Measurements from ENCODE around the gene FAM181B. TPM values are rescaled to one million over a fixed set of nuclear protein-coding genes. Genes with fewer than 3 reads are reported as not detected.

Gene FAM181B
- total RNA-seq (2014; rRNA removed; shearing (Covaris generic); ENCODE audit: low replicate concordance) = not detected in 2 replicates

GRCh38 chr11:82733444-82734119 is at the start of gene FAM181B:
FAM181B (minus strand) TSS chr11:82733864; CDS start chr11:82733729, 135 bp downstream.
- no peaks in the 10 kb centered on the region for H3K36me3 ChIP-seq (ENCODE audit: insufficient read depth, low read length)
- DNase-seq = no peak
- no peaks in the 10 kb centered on the region for H3K27me3 ChIP-seq (ENCODE audit: low read length)
- H3K9me3 ChIP-seq (ENCODE audit: low read length) = no peaks in the 10 kb centered on the region
- H3K4me2 ChIP-seq (ENCODE audit: low read depth, low read length, poor library complexity, severe bottlenecking) = no peak within 1 kb of the TSS
- H3K9me2 ChIP-seq (replicated peaks; ENCODE audit: insufficient read depth, low read length) = no peaks in the 10 kb centered on the region
- no peak within 1 kb of the TSS for H3K27ac ChIP-seq (ENCODE audit: low read length)
- H3K9ac ChIP-seq (ENCODE audit: low read length) = no peak within 1 kb of the TSS
- H3K4me1 ChIP-seq (ENCODE audit: low read length) = no peaks in the 10 kb centered on the region
- no peak within 1 kb of the TSS for H3K4me3 ChIP-seq (ENCODE audit: low read length)
- H2AFZ ChIP-seq (ENCODE audit: low read length) = no peak within 1 kb of the TSS
- no peaks in the 10 kb centered on the region for H3K79me2 ChIP-seq (ENCODE audit: low read length)
- no peaks in the 10 kb centered on the region for H4K20me1 ChIP-seq (ENCODE audit: insufficient read depth, low read depth, low read length)

- H2AFZ ChIP-seq (ENCODE audit: low read length) = no peak overlapping the region
- no peak for DNase-seq
- no peak overlapping the region for H3K9ac ChIP-seq (ENCODE audit: low read length)
- no peaks in the 10 kb centered on the region for H3K27me3 ChIP-seq (ENCODE audit: low read length)
- H3K4me2 ChIP-seq (ENCODE audit: low read depth, low read length, poor library complexity, severe bottlenecking) = no peak overlapping the region
- no peaks in the 10 kb centered on the region for H3K79me2 ChIP-seq (ENCODE audit: low read length)
- no peaks in the 10 kb centered on the region for H4K20me1 ChIP-seq (ENCODE audit: insufficient read depth, low read depth, low read length)
- H3K27ac ChIP-seq (ENCODE audit: low read length) = no peak overlapping the region
- no peak overlapping the region for H3K4me3 ChIP-seq (ENCODE audit: low read length)
- H3K36me3 ChIP-seq (ENCODE audit: insufficient read depth, low read length) = no peaks in the 10 kb centered on the region
- H3K4me1 ChIP-seq (ENCODE audit: low read length) = no peaks in the 10 kb centered on the region
- H3K9me2 ChIP-seq (replicated peaks; ENCODE audit: insufficient read depth, low read length) = no peaks in the 10 kb centered on the region
- H3K9me3 ChIP-seq (ENCODE audit: low read length) = no peaks in the 10 kb centered on the region
Measured at GRCh38 chr11:82782825-82783374, 49.2 kb upstream of the FAM181B start.

GRCh38 chr11:82778776-82779175 is 45.1 kb upstream of the FAM181B start:
- Histone ChIP-seq H3K79me2 (ENCODE audit: low read length) (no peaks in the 10 kb centered on the region), H3K4me1 (ENCODE audit: low read length) (peaks cover 4% of the 10 kb centered on the region; the same call in 1 of the 2 replicates), H3K27me3 (ENCODE audit: low read length) (no peaks in the 10 kb centered on the region; the same call in 1 of the 2 replicates), H3K9ac (ENCODE audit: low read length) (no peak overlapping the region), H3K36me3 (ENCODE audit: insufficient read depth, low read length) (no peaks in the 10 kb centered on the region), H3K9me2 (replicated peaks; ENCODE audit: insufficient read depth, low read length) (no peaks in the 10 kb centered on the region), H3K9me3 (ENCODE audit: low read length) (no peaks in the 10 kb centered on the region), H3K4me2 (ENCODE audit: low read depth, low read length, poor library complexity, severe bottlenecking) (no peak overlapping the region), H3K27ac (ENCODE audit: low read length) (no peak overlapping the region), H2AFZ (ENCODE audit: low read length) (no peak overlapping the region), H4K20me1 (ENCODE audit: insufficient read depth, low read depth, low read length) (no peaks in the 10 kb centered on the region), H3K4me3 (ENCODE audit: low read length) (no peak overlapping the region)
- no peak for DNase-seq

GRCh38 chr11:82776377-82776776 is 42.7 kb upstream of the FAM181B start:
- H3K4me3 ChIP-seq (ENCODE audit: low read length) = no peak overlapping the region
- H3K79me2 ChIP-seq (ENCODE audit: low read length) = no peaks in the 10 kb centered on the region
- DNase-seq = no peak
- H3K27ac ChIP-seq (ENCODE audit: low read length) = no peak overlapping the region
- H3K27me3 ChIP-seq (ENCODE audit: low read length) = no peaks in the 10 kb centered on the region; the same call in 1 of the 2 replicates
- peaks cover 4% of the 10 kb centered on the region; the same call in 1 of the 2 replicates for H3K4me1 ChIP-seq (ENCODE audit: low read length)
- H3K36me3 ChIP-seq (ENCODE audit: insufficient read depth, low read length) = no peaks in the 10 kb centered on the region
- H3K9ac ChIP-seq (ENCODE audit: low read length) = no peak overlapping the region
- H4K20me1 ChIP-seq (ENCODE audit: insufficient read depth, low read depth, low read length) = no peaks in the 10 kb centered on the region
- H3K9me2 ChIP-seq (replicated peaks; ENCODE audit: insufficient read depth, low read length) = no peaks in the 10 kb centered on the region
- no peaks in the 10 kb centered on the region for H3K9me3 ChIP-seq (ENCODE audit: low read length)
- no peak overlapping the region for H2AFZ ChIP-seq (ENCODE audit: low read length)
- H3K4me2 ChIP-seq (ENCODE audit: low read depth, low read length, poor library complexity, severe bottlenecking) = no peak overlapping the region

- peak; percentile 88 for DNase-seq
- H4K20me1 ChIP-seq (ENCODE audit: insufficient read depth, low read depth, low read length) = no peaks in the 10 kb centered on the region
- no peaks in the 10 kb centered on the region for H3K9me2 ChIP-seq (replicated peaks; ENCODE audit: insufficient read depth, low read length)
- no peak overlapping the region for H3K27ac ChIP-seq (ENCODE audit: low read length)
- H3K9me3 ChIP-seq (ENCODE audit: low read length) = no peaks in the 10 kb centered on the region
- no peaks in the 10 kb centered on the region for H3K79me2 ChIP-seq (ENCODE audit: low read length)
- no peaks in the 10 kb centered on the region; the same call in 1 of the 2 replicates for H3K27me3 ChIP-seq (ENCODE audit: low read length)
- peak overlapping the region; percentile 4; the same call in 1 of the 2 replicates for H2AFZ ChIP-seq (ENCODE audit: low read length)
- peak overlapping the region; percentile 47 for H3K4me2 ChIP-seq (ENCODE audit: low read depth, low read length, poor library complexity, severe bottlenecking)
- no peaks in the 10 kb centered on the region for H3K36me3 ChIP-seq (ENCODE audit: insufficient read depth, low read length)
- 0 out of 2 replicates have a peak overlapping the region, but pooled peaks have one; percentile 6 for H3K9ac ChIP-seq (ENCODE audit: low read length)
- H3K4me3 ChIP-seq (ENCODE audit: low read length) = peak overlapping the region; percentile 34; the same call in 1 of the 2 replicates
- peaks cover 4% of the 10 kb centered on the region; the same call in 1 of the 2 replicates for H3K4me1 ChIP-seq (ENCODE audit: low read length)
Measured at GRCh38 chr11:82775736-82776346, 42.2 kb upstream of the FAM181B start.

- no peak for DNase-seq
- no peaks in the 10 kb centered on the region for H3K9me2 ChIP-seq (replicated peaks; ENCODE audit: insufficient read depth, low read length)
- H3K9ac ChIP-seq (ENCODE audit: low read length) = 0 out of 2 replicates have a peak overlapping the region, but pooled peaks have one; percentile 6
- H3K4me3 ChIP-seq (ENCODE audit: low read length) = peak overlapping the region; percentile 34; the same call in 1 of the 2 replicates
- H2AFZ ChIP-seq (ENCODE audit: low read length) = peak overlapping the region; percentile 4; the same call in 1 of the 2 replicates
- no peaks in the 10 kb centered on the region for H3K36me3 ChIP-seq (ENCODE audit: insufficient read depth, low read length)
- no peaks in the 10 kb centered on the region for H3K79me2 ChIP-seq (ENCODE audit: low read length)
- no peaks in the 10 kb centered on the region for H4K20me1 ChIP-seq (ENCODE audit: insufficient read depth, low read depth, low read length)
- peak overlapping the region; percentile 47 for H3K4me2 ChIP-seq (ENCODE audit: low read depth, low read length, poor library complexity, severe bottlenecking)
- no peaks in the 10 kb centered on the region; the same call in 1 of the 2 replicates for H3K27me3 ChIP-seq (ENCODE audit: low read length)
- no peak overlapping the region for H3K27ac ChIP-seq (ENCODE audit: low read length)
- no peaks in the 10 kb centered on the region for H3K9me3 ChIP-seq (ENCODE audit: low read length)
- peaks cover 4% of the 10 kb centered on the region; the same call in 1 of the 2 replicates for H3K4me1 ChIP-seq (ENCODE audit: low read length)
Measured at GRCh38 chr11:82775218-82775617, 41.6 kb upstream of the FAM181B start.

- H2AFZ ChIP-seq (ENCODE audit: low read length) = no peak overlapping the region
- no peaks in the 10 kb centered on the region for H4K20me1 ChIP-seq (ENCODE audit: insufficient read depth, low read depth, low read length)
- no peaks in the 10 kb centered on the region; the same call in 1 of the 2 replicates for H3K27me3 ChIP-seq (ENCODE audit: low read length)
- no peaks in the 10 kb centered on the region for H3K9me2 ChIP-seq (replicated peaks; ENCODE audit: insufficient read depth, low read length)
- no peaks in the 10 kb centered on the region for H3K36me3 ChIP-seq (ENCODE audit: insufficient read depth, low read length)
- peaks cover 4% of the 10 kb centered on the region; the same call in 1 of the 2 replicates for H3K4me1 ChIP-seq (ENCODE audit: low read length)
- no peak overlapping the region for H3K4me2 ChIP-seq (ENCODE audit: low read depth, low read length, poor library complexity, severe bottlenecking)
- H3K4me3 ChIP-seq (ENCODE audit: low read length) = no peak overlapping the region
- H3K27ac ChIP-seq (ENCODE audit: low read length) = no peak overlapping the region
- no peaks in the 10 kb centered on the region for H3K9me3 ChIP-seq (ENCODE audit: low read length)
- no peaks in the 10 kb centered on the region for H3K79me2 ChIP-seq (ENCODE audit: low read length)
- no peak for DNase-seq
- H3K9ac ChIP-seq (ENCODE audit: low read length) = no peak overlapping the region
Measured at GRCh38 chr11:82771781-82772180, 38.1 kb upstream of the FAM181B start.

- Histone ChIP-seq H3K9me2 (replicated peaks; ENCODE audit: insufficient read depth, low read length) (no peaks in the 10 kb centered on the region), H4K20me1 (ENCODE audit: insufficient read depth, low read depth, low read length) (no peaks in the 10 kb centered on the region)
- DNase-seq = no peak
Measured at GRCh38 chr11:82767123-82767522, 33.5 kb upstream of the FAM181B start.

More at GRCh38 chr11:82767123-82767522, 33.5 kb upstream of the FAM181B start:
- H3K4me1 ChIP-seq (ENCODE audit: low read length) = no peaks in the 10 kb centered on the region
- H3K27me3 ChIP-seq (ENCODE audit: low read length) = no peaks in the 10 kb centered on the region
- H3K4me2 ChIP-seq (ENCODE audit: low read depth, low read length, poor library complexity, severe bottlenecking) = no peak overlapping the region
- no peaks in the 10 kb centered on the region for H3K9me3 ChIP-seq (ENCODE audit: low read length)
- no peaks in the 10 kb centered on the region for H3K79me2 ChIP-seq (ENCODE audit: low read length)
- H3K9ac ChIP-seq (ENCODE audit: low read length) = no peak overlapping the region
- no peak overlapping the region for H3K4me3 ChIP-seq (ENCODE audit: low read length)
- H3K27ac ChIP-seq (ENCODE audit: low read length) = no peak overlapping the region
- H3K36me3 ChIP-seq (ENCODE audit: insufficient read depth, low read length) = no peaks in the 10 kb centered on the region
- H2AFZ ChIP-seq (ENCODE audit: low read length) = no peak overlapping the region

All from Karpas-422 (cell line).